ENCODE measurements around the gene SPTLC1.
"Not testable (repeated sequence)": the region's sequence is repeated elsewhere in the genome, so short reads cannot be mapped to it uniquely, and the experiment has no call there.

The SPTLC1 gene

GRCh38 chr9:92133949-92134604 is 18.9 kb upstream of the SPTLC1 start:
- peaks cover 45% of the 10 kb centered on the region for H3K27me3 Mint-ChIP-seq (ENCODE audit: low read depth, poor library complexity)
- H3K27ac Mint-ChIP-seq = no peak overlapping the region
- H3K4me1 Mint-ChIP-seq = peaks cover 17% of the 10 kb centered on the region
- H3K36me3 Mint-ChIP-seq (ENCODE audit: low read depth) = no peaks in the 10 kb centered on the region
- DNase-seq = peak; percentile 91
- H3K9me3 Mint-ChIP-seq = peaks cover 14% of the 10 kb centered on the region
- TF ChIP-seq CTCF (IDR thresholded peaks at IDR 0.05) = peak; percentile 99
- peak overlapping the region; percentile 72 for H3K4me3 Mint-ChIP-seq

- peak overlapping the region; percentile 39 for H3K4me3 Mint-ChIP-seq
- H3K9me3 Mint-ChIP-seq = peaks cover 14% of the 10 kb centered on the region
- not testable (repeated sequence) for DNase-seq; H3K27ac Mint-ChIP-seq; H3K36me3 Mint-ChIP-seq (ENCODE audit: low read depth)
- H3K4me1 Mint-ChIP-seq = peaks cover 12% of the 10 kb centered on the region
- peaks cover 46% of the 10 kb centered on the region for H3K27me3 Mint-ChIP-seq (ENCODE audit: low read depth, poor library complexity)
These were observed 17.7 kb upstream of the SPTLC1 start for GRCh38 chr9:92132913-92133312.

GRCh38 chr9:92132501-92132900 is 17.3 kb upstream of the SPTLC1 start:
- no peak overlapping the region for H3K4me3 Mint-ChIP-seq
- H3K27ac Mint-ChIP-seq = no peak overlapping the region
- no peak for TF ChIP-seq CTCF (IDR thresholded peaks at IDR 0.05)
- H3K36me3 Mint-ChIP-seq (ENCODE audit: low read depth) = no peaks in the 10 kb centered on the region
- DNase-seq = no peak
- H3K9me3 Mint-ChIP-seq = peaks cover 14% of the 10 kb centered on the region
- H3K4me1 Mint-ChIP-seq = peaks cover 12% of the 10 kb centered on the region
- peaks cover 45% of the 10 kb centered on the region for H3K27me3 Mint-ChIP-seq (ENCODE audit: low read depth, poor library complexity)

GRCh38 chr9:92122800-92123199 is 7.6 kb upstream of the SPTLC1 start:
- H3K4me1 Mint-ChIP-seq = peaks cover 11% of the 10 kb centered on the region
- TF ChIP-seq CTCF (IDR thresholded peaks at IDR 0.05) = no peak
- no peak overlapping the region for H3K27ac Mint-ChIP-seq
- no peak overlapping the region for H3K4me3 Mint-ChIP-seq
- H3K27me3 Mint-ChIP-seq (ENCODE audit: low read depth, poor library complexity) = peaks cover 29% of the 10 kb centered on the region
- H3K9me3 Mint-ChIP-seq = peaks cover 15% of the 10 kb centered on the region
- no peak for DNase-seq
- H3K36me3 Mint-ChIP-seq (ENCODE audit: low read depth) = no peaks in the 10 kb centered on the region

GRCh38 chr9:92122061-92122460 is 6.8 kb upstream of the SPTLC1 start:
- Mint-ChIP-seq H3K9me3 (peaks cover 15% of the 10 kb centered on the region), H3K27ac (no peak overlapping the region), H3K4me1 (peaks cover 11% of the 10 kb centered on the region), H3K4me3 (no peak overlapping the region), H3K36me3 (ENCODE audit: low read depth) (no peaks in the 10 kb centered on the region), H3K27me3 (ENCODE audit: low read depth, poor library complexity) (peaks cover 32% of the 10 kb centered on the region)
- no peak for DNase-seq
- no peak for TF ChIP-seq CTCF (IDR thresholded peaks at IDR 0.05)

- H3K9me3 Mint-ChIP-seq = peaks cover 15% of the 10 kb centered on the region
- no peak for TF ChIP-seq CTCF (IDR thresholded peaks at IDR 0.05)
- H3K27me3 Mint-ChIP-seq (ENCODE audit: low read depth, poor library complexity) = peaks cover 24% of the 10 kb centered on the region
- DNase-seq = no peak
- peaks cover 11% of the 10 kb centered on the region for H3K4me1 Mint-ChIP-seq
- no peak overlapping the region for H3K4me3 Mint-ChIP-seq
- no peaks in the 10 kb centered on the region for H3K36me3 Mint-ChIP-seq (ENCODE audit: low read depth)
- H3K27ac Mint-ChIP-seq = no peak overlapping the region
These were observed 6.1 kb upstream of the SPTLC1 start for GRCh38 chr9:92121265-92121664.
